Stimulated activated CD8-positive, alpha-beta memory T cell treated with anti-CD3 and anti-CD28 coated beads, Interleukin-4, amount 100 ng/mL, for 4 hours (primary cell): Measurements from ENCODE around the gene NDST1.
"Not testable (repeated sequence)": the region's sequence is repeated elsewhere in the genome, so short reads cannot be mapped to it uniquely, and the experiment has no call there.

ENCODE experiments used
- DNase-seq, 2 donors: peaks; one replicate each; pipeline ENCODE4 v3.0.0-alpha.2; 2020; ENCODE audit warnings: low read depth in 2 of 2, low spot score in 1 of 2

The NDST1 gene

GRCh38 chr5:150506571-150507473 is 1.1 kb upstream of the NDST1 start:
- no peak for DNase-seq

GRCh38 chr5:150508277-150508640 is 328 bp downstream of the NDST1 start:
- no peak for DNase-seq

- DNase-seq = no peak
Measured at GRCh38 chr5:150508828-150509227, 897 bp downstream of the NDST1 start.

GRCh38 chr5:150509992-150510391 is 2.1 kb downstream of the NDST1 start:
- no peak for DNase-seq

GRCh38 chr5:150510460-150511263 is 2.7 kb downstream of the NDST1 start:
- no peak for DNase-seq

GRCh38 chr5:150511578-150512367 is 3.8 kb downstream of the NDST1 start:
- no peak for DNase-seq

GRCh38 chr5:150512368-150512747 is 4.4 kb downstream of the NDST1 start:
- DNase-seq = no peak

- no peak for DNase-seq
Measured at GRCh38 chr5:150513375-150514309, 5.7 kb downstream of the NDST1 start.

- DNase-seq = no peak
Measured at GRCh38 chr5:150514708-150515211, 6.8 kb downstream of the NDST1 start.

- no peak for DNase-seq
Measured at GRCh38 chr5:150515446-150515845, 7.5 kb downstream of the NDST1 start.

GRCh38 chr5:150516011-150516410 is 8.1 kb downstream of the NDST1 start:
- DNase-seq = no peak

- no peak for DNase-seq
Measured at GRCh38 chr5:150517272-150518152, 9.6 kb downstream of the NDST1 start.

- not testable (repeated sequence) for DNase-seq
Measured at GRCh38 chr5:150518712-150519559, 11.0 kb downstream of the NDST1 start.

GRCh38 chr5:150519560-150519945 is 11.6 kb downstream of the NDST1 start:
- DNase-seq = no peak

GRCh38 chr5:150519978-150520377 is 12.0 kb downstream of the NDST1 start:
- DNase-seq = no peak

GRCh38 chr5:150520747-150521521 is 13.0 kb downstream of the NDST1 start:
- DNase-seq = no peak

- no peak for DNase-seq
Measured at GRCh38 chr5:150521522-150521817, 13.5 kb downstream of the NDST1 start.
